HT1080 (cell line): ENCODE measurements around the gene DTNBP1. TPM values are rescaled to one million over a fixed set of nuclear protein-coding genes. Genes with fewer than 3 reads are reported as not detected.

Source experiments
- DNase-seq: peaks from one replicate; pipeline ENCODE4 v3.0.0-alpha.2; 2015; ENCODE audit warnings: low read depth
- total RNA-seq: library from RNA; depleted of rRNA; stranded (reverse); fragments of >200 nt; shearing (Covaris generic); gene quantifications from 2 replicates; pipeline ENCODE4 v1.2.3, GENCODE V29; 2014

Gene DTNBP1
- total RNA-seq, 1 experiment from 2014 or later: 11.9 TPM

GRCh38 chr6:15536198-15536955 lies 126.5 kb downstream of the DTNBP1 start:
- DNase-seq: no peak

- no peak for DNase-seq
Observed at GRCh38 chr6:15535495-15536197, 127.2 kb downstream of the DTNBP1 start.

- DNase-seq: no peak
Observed at GRCh38 chr6:15534974-15535373, 127.9 kb downstream of the DTNBP1 start.

GRCh38 chr6:15533379-15534026 lies 129.3 kb downstream of the DTNBP1 start:
- DNase-seq: no peak

- no peak for DNase-seq
Observed at GRCh38 chr6:15531973-15532372, 130.9 kb downstream of the DTNBP1 start.

GRCh38 chr6:15530411-15530810 lies 132.4 kb downstream of the DTNBP1 start:
- DNase-seq: no peak

GRCh38 chr6:15528870-15529269 lies 134.0 kb downstream of the DTNBP1 start:
- DNase-seq: no peak

GRCh38 chr6:15527838-15528617 lies 134.8 kb downstream of the DTNBP1 start:
- DNase-seq: no peak

- DNase-seq: no peak
Observed at GRCh38 chr6:15526212-15526701, 136.6 kb downstream of the DTNBP1 start.

- DNase-seq: no peak
Observed at GRCh38 chr6:15524861-15525401, 137.9 kb downstream of the DTNBP1 start.

GRCh38 chr6:15523679-15524630 lies 138.9 kb downstream of the DTNBP1 start:
- DNase-seq: no peak

- DNase-seq: no peak
Observed at GRCh38 chr6:15522856-15523529, 139.8 kb downstream of the DTNBP1 start.

GRCh38 chr6:15522427-15522826 lies 140.4 kb downstream of the DTNBP1 start:
- no peak for DNase-seq

GRCh38 chr6:15522026-15522425 lies 140.8 kb downstream of the DTNBP1 start:
- no peak for DNase-seq

GRCh38 chr6:15521582-15521981 lies 141.2 kb downstream of the DTNBP1 start:
- no peak for DNase-seq

- no peak for DNase-seq
Observed at GRCh38 chr6:15520626-15521203, 142.1 kb downstream of the DTNBP1 start.

GRCh38 chr6:15519681-15520080 lies 143.1 kb downstream of the DTNBP1 start:
- no peak for DNase-seq

GRCh38 chr6:15518878-15519277 lies 143.9 kb downstream of the DTNBP1 start:
- no peak for DNase-seq

GRCh38 chr6:15518057-15518456 lies 144.8 kb downstream of the DTNBP1 start:
- no peak for DNase-seq
